Measurements from ENCODE around the gene ZDHHC3.
"Not testable (repeated sequence)": the region's sequence is repeated elsewhere in the genome, so short reads cannot be mapped to it uniquely, and the experiment has no call there.

Gene ZDHHC3

DNA sequence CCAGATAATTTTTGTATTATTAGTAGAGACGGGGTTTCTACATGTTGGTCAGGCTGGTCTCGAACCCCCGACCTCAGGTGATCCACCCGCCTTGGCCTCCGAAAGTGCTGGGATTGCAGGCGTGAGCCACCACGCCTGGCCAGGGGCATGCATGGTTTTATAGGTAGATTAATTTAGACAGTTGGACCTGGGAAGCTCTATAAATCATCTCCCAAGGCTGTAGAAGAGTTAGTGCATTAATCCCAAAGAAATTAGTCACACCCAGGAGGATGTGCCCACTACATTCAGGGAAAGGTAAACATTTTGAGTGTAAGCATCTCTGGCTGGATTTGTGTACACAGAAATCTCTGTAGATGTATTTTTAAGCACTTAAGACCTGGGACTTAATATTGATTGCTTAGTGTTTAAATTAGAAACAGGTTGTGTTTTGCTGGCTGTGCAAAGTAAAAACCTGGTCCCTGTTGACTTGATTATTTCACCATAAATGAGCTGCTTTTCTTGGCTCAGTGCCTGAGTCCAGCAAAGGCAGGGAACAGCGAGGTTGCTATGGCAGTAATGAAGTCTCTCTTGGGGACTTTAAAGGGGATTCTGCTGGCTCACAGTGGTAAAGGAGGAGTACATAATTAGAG, 19.3 kb upstream of the ZDHHC3 start:
- DNase-seq: no peak

DNA sequence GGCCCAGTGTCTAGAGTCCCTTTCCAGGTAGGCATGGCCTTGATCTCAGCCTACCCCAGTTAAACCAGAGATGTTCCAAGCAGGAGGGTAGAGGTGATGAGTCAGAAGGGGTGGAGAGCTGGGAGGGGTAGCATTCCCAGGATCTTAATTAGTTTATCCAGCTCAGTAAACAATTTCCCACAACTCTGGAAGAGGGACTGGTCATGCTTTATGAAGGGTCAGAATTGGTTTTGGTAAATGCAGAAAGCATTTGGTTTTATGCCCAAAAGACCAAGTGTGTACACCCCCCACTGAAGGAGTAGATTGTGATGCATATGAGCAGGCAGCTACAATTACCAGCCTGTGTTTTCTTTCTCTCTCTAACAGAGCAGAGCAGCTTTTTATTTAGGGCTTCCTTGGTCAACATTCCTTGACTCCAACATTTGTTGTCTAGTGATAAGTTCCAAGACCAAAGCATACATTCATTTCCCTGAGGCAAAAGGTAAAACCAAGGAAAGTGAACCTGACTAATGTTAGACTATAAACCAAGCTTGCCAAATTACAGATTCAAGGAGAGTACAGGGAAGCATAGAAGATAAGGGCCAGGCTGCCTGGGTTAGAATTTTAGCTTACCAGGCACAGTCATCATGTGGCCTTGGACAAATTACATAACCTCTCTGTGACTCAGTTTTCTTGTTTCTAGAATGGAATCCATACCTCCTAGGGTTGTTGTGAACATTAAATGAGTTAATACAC, 17.7 kb upstream of the ZDHHC3 start:
- no peak for DNase-seq

DNA sequence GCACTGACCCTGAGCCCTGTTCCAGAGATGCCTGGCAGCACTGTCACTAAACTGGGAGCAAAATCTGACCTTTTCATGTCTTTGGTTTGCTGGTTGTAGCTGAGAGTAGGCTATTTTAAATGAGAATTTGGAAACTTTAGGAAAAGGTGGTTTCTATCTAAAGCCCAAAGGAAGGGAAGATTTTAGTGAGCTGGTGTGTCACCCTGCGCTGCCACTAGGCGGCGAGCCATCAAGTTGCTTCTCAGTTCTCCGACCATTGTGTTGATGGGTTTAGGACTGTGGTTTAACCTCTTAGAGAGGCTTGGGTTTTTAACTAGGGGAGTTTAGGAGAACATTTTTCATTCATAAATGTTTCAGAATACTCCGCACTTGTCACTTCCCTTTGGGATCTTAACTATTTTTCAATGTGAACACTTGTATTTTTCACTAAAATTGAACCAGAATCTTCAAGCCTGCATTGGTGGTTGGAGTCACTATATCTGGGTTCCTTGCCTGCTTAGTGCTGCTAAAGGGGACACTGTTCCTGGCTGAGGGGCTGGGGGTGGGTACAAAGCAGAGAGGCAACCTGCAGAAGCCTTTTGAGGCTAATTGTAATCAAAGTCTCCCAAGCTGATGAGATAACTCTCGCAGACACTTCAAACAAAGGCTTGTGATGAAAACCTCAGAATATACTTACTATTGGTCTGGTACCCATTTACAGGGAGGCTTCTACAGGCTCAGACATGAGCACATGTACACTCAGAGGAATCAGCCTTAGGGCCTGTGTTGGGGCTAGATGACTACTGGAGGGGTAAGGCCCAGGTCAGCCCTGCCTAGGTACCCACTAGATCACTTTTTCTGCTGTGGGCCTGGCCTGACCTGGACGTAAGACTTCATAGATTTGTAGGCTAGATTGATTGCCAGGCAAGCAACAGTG, 16.8 kb upstream of the ZDHHC3 start:
- DNase-seq: no peak

DNA sequence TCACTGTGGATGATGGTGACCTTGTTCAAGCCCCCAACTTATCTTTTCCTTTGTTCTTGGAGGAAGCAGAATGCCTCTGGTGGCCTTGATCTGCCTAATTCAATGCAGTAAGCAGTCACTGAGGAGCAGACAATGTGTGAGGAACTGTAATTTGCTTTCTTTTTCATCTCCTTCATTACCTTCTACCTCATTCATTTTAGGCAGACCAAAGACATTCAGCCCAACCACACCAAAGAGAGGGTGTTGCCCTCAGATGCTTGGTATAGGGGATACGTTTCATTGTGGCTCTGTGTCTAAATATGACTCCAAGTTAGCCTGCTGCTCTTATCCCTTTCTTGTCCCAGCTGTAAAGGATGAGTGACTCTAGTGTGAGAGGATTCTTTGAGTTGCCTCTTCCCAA, 15.4 kb upstream of the ZDHHC3 start:
- DNase-seq: no peak

DNA sequence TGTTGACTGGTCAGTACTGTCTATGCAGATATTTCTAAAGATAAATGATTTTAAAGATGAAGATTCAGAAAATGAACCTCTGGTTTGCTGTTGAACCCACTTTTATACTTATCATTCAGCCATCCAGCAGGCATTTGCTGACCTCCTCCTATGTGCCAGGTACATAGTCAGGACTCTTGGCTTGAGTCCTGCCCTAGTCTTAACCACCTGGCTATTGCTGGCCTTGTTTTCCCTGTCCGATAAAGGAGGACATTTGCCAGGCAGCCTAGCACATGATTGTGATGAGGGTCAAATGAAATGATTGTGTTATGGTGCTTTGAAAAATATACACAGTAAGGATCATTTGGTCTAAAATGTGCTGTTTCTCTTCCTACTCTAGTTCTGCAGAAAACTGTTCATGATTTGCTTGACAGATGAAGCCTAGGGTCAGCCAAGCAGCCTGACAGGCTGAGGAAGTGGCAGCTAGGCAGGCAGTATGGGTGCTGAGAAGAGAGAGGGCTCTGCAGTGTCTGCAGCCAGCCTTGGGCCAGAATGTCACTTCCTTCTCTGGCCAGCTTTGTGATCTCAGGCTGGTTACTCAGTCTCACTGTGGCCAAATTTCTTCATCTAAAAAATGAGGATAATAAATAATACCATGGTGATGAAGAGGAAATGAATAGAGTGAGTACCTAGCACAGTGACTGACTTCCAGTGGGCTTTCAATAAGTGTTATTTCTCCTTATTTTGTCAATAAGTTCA, 13.8 kb upstream of the ZDHHC3 start:
- DNase-seq: no peak

DNA sequence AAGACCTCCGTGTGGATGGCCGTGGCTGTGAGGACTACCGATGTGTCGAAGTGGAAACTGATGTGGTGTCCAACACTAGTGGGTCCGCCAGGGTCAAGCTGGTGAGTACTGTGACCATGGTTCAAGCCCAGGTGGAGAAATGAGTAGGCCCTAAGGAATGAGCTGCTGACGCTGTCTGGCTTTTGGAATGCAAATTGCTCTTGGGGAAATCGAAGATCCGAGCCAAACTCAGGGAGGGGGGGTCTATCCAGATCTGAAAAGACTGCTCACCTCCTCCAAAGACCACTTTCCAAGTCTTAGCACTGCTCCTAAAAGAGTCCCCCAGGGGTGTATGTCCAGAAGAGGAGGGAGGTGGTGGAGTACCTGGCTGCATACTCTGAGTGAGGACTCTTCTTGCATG, 13.2 kb upstream of the ZDHHC3 start:
- no peak for DNase-seq

DNA sequence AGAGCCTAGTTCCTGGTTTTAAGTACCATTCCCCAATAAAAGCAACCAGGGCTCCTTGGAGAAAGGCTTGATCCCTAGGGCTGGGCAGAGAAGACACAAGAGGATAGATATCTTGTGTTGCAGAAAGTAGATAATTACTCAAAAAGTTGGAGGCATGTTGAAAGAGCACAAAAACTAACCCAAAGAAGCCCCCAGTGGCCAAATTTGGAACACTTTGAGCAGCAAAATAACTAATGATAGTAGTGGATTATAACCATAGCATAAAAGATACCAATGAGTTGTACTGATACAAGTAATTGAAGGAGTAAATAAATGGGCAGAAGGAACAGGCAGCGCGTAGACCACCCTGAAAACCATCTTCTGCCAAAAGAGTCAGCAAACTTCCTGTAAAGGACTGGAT, 12.1 kb upstream of the ZDHHC3 start:
- no peak for DNase-seq

DNA sequence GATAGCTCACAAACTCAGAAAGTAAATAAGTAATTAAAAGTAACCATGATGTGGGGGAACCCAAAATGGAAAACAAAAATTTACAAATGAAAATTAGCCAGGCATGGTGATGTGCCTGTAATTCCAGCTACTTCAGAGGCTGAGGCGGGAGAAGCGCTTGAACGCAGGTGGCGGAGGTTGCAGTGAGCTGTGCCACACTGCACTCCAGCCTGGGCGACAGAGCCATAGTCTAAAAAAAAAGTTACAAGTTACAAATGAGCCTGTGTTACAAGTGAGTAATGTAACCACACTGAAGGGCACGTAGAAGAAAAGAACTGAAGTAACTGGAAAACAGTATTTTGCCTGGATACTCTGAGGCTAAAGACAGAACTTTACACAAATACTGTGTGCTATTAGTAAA, 11.4 kb upstream of the ZDHHC3 start:
- no peak for DNase-seq

DNA sequence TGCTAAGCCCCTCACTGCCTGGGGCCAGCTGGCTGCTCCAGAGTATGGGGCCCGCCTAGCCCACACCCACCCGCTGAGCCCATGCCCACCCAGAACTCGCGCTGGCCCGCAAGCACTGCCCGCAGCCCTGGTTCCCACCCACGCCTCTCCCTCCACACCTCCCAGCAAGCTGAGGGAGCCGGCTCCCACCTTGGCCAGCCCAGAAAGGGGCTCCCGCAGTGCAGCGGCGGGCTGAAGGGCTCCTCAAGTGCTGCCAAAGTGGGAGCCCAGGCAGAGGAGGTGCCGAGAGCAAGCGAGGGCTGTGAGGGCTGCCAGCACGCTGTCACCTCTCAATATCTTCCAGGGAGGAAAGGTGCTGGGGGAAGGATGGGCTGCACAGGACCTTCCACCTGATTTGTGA, 10.4 kb upstream of the ZDHHC3 start:
- not testable (repeated sequence) for DNase-seq

DNA sequence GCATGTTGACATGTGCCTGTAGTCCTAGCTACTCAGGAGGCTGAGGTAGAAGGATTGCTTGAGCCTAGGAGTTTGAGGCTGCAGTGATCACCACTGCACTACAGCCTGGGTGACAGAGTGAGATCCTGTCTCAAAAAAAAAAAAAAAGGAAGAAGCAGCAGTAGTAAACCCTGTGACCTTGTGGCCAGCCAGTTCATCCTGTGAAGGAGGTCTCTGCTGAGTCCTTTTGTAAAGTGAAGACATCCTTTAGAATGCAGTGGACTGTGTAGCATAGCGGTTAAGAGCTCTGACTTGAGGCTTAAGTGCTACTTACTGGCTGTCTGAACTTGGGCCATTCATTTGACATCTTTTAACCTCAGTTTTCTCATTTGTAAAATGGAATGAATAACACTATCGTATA, 8.4 kb upstream of the ZDHHC3 start:
- DNase-seq: no peak

DNA sequence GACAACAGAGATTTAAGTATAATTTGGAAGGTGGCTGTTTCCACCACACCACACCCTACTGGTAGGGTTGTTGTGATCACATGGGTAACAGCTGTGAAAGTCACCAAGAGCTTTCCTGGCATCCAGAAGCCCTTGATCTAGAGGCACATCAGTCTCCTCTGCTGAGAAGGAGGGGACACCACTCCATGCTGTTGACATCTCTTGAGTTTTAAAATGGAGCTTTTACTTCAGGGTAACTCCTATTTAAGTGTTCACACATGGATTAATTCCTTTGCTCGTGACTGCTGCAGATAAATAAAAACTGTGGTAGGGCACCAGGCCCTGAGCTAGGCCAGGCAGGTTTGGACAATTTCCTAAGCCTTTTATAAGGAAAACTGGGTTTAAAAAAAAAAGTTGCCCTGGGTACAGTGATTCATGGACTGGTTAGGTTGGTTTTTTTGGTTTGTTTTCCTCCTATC, 7.5 kb upstream of the ZDHHC3 start:
- no peak for DNase-seq

DNA sequence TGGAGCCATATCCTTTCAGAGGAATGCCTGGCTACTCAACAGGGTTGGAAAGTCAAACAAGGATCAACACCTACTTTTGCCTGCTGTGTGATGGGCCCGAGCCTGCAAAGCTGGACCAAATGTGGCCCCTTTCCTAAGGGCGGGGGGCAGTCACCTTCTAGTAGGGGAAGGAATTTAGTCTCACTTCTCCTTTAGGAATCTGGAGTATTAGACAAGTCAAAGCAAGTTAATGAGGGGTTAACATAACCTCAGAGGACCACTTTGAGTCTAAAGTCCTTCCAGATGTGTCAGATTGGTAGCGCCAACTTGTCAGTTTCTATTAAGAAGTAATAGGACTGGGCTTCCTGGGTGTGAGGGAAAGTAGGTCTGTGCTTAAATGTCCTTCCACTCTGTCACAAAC, 6.8 kb upstream of the ZDHHC3 start:
- no peak for DNase-seq

DNA sequence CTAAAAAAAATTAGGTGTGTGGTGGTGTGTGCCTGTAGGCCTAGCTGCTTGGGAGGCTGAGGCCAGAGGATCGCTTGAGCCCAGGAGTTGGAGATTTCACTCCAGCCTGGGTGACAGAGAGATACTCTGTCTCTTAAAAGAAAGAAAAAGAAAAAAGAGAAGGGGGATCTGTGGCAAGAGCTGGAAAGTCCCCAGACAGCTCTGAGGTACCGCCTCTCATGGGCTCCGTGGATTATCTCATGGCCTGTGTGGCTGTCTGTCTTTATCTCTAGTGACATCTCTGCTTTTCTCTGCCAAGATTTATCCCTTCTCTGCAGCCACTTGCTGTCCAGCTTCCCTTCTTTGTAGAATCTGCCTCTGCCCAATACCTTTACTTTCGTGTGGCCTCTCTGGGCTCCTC, 5.8 kb upstream of the ZDHHC3 start:
- DNase-seq: no peak

DNA sequence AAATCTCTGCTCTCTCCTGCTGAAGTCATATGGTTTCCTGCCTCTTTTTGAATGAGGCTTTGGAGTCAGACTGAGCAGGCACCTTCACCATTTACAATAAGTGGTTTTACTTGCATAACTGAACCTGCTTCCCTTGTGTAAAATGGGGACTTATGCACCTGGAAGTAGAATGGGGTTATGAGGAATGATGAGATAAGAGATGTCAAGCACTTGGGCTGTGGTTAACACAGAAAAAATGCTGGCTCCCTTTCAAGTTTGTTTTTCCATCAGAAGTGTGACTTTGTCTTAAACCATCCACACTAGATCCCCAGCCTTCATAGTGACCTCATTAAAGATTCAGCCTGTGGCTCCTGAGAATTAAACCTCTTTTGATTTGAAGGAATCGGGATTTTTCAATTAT, 5.2 kb upstream of the ZDHHC3 start:
- no peak for DNase-seq

DNA sequence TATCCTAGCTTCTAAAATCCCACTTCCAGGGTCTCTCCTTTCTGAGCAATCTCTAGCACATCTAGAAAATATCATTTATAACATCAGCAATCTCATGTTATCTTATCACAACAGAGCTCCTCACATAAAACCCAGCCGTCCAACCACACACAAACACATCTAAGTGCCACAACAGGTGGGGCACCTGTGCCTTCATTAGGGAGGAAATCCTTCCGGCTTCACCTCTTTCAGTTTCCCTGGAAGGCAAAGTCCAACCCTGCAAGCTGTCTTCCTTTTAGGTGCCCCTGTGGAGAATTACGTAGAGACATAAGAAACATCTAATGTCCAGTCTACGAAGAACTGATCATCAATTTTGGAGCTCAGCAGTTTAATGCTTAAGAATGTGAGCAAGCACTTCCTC, 1.6 kb downstream of the ZDHHC3 start:
- no peak for DNase-seq

DNA sequence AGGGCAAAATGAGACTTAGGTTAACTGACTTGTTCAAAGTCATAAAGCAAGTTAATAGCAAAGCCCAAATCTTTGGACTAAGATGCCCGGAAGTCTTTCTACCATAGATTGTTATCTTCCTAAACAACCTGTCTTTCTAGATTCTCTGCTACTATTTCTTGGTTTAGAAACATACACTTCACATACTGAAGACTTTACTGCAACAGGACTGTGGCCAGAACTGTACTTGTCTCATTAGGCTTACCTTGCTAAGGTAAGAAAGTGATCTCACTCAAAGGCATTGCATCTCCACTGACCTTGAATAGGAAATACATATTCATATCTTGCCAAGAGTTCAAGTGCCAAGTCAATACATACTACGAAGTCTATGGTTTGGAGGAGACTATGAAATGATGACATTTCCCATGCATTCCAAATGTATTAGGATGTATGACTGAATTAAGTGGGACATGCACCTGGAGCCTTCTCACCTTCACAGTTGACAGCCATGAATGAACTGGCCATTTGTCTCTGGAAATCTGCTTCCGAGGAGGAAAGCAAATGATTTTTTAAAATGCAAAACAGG, 5.0 kb downstream of the ZDHHC3 start:
- no peak for DNase-seq

DNA sequence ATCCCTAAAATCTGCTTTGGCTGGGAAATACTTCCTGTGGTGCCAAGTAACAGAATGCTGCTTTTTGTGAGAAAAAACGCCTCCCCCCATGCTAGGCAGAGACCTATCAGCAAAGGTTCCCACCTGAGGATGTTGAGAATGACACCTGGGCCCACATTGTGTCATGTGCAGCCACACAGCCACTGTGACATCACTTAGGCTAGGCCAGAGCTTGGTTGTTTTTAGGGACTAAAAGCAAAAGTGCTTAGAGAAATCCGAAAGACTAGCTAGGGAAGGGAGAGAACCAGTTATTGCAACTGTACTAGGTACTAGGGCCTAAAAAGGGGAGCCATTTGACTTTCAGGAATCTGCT, 6.2 kb downstream of the ZDHHC3 start:
- no peak for DNase-seq

DNA sequence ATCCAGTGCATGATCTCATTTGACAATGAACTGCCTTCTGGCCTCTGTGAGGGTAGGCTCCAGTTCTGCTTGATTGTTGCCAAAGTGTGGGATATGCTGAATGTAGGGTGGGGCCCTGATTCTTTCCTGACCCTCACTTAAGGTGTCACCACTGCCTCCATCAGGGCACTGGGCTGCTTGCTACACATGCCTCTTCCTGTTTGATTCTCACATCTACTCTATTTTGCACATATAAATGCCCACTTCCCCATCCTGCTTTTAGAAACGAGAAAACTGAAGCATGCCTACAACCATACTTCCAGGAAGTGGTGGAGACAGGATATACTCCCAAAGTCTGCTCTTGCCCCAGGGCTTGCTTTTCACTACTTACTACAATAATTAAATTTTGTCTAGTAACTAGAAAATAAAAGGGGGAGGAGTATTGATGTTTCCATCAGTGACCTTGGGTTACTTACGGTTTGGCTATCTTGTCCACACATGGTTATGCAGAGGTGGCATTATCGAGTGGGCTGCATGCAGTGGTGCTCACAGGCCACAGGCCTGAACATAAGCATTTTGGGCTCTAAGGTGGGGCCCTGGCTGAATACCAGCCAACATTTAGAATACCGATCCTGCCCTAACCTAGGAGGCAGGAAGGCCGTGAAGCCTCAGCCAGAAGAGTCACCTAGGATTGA, 6.7 kb downstream of the ZDHHC3 start:
- DNase-seq: no peak

DNA sequence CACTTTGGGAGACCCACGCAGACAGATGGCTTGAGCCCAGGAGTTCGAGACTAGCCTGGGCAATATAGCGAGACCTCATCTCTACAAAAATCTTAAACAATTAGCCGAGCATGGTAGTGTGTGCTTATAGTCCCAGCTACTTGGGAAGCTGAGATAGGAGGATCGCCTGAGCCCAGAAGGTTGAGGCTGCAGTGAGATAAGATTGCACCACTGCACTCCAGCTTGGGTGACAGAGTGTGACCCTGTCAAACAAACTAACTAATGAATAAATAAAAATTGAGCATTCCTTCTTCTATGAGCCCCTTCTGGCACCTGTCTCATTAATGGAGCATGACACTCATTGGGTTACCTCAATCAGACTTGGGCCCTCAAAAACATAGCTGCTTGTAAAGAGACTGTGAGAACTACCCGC, 7.5 kb downstream of the ZDHHC3 start:
- DNase-seq: no peak

DNA sequence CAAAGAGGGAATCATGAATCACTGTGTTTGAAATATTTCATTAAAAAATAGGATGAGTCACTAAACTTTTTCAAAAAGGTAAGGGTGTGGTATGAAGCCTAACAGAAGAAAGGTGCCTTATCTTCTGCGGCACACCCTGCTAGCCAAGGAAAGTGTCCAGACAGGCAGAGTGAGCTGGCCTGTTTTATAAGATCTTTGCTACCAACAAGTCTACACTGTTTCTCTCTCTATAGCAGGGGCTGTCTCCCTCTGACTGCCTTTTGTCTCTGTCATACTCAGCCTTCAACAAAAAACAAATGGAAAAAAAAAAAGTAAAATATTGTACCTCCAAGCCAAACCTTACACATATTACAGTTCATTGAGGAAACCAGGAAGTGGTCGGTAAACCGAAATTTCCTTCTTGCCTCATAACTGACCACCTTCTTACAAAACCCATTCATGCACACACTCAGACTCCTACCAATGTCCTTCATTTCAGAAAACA, 9.1 kb downstream of the ZDHHC3 start:
- DNase-seq: no peak

DNA sequence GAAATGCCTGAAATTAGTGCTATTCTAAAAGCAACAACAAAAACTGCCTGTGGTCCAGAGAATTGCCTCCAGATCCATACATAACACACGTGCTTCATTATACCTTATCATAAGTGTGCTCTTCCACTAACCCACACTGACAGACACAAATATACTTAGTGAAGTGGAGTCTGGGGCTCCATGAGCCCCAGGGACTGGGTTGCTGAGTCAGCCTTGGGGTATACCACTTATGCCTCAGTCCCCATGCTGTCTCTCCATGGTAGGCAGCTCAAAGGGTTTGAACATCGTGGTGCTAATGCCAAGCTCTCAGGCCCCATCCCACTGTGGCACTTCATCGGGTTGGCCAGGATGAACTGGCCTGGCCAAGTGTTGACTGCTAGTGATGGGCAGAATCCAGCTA, 10.8 kb downstream of the ZDHHC3 start:
- DNase-seq: no peak

Data from activated CD8-positive, alpha-beta memory T cell treated with anti-CD3 and anti-CD28 coated beads, Interleukin-2, amount 50 U/mL, for 48 hours (primary cell).